ENCODE results near the gene PTPN1. TPM values are rescaled to one million over a fixed set of nuclear protein-coding genes. Genes with fewer than 3 reads are reported as not detected.

PTPN1 gene
- total and polyA plus RNA-seq, 2 of the 13 experiments (the other 11 are each of a cell fraction or from before 2014, with no cell fraction given), result 17.7 to 37.2 TPM

DNA sequence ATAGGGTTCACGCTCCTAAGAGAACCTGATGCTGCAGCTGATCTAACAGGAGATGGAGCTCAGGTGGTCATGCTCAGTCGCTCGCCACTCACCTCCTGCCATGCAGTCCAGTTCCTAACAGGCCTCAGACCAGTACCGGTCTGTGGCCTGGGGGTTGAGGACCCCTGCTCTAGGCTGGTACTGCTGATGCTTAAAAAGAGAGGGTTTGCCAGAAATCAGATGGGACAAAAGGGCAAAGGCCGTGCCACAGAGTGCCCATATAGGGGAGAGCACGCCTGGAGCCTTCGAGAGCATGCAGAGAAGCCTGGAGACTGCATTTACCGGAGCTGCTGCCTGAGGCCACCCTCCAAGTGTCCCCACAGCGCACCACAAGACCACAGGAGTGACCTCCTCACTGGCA lies 75.5 kb downstream of the PTPN1 start (continued):
- TF ChIP-seq, protein P1, sequence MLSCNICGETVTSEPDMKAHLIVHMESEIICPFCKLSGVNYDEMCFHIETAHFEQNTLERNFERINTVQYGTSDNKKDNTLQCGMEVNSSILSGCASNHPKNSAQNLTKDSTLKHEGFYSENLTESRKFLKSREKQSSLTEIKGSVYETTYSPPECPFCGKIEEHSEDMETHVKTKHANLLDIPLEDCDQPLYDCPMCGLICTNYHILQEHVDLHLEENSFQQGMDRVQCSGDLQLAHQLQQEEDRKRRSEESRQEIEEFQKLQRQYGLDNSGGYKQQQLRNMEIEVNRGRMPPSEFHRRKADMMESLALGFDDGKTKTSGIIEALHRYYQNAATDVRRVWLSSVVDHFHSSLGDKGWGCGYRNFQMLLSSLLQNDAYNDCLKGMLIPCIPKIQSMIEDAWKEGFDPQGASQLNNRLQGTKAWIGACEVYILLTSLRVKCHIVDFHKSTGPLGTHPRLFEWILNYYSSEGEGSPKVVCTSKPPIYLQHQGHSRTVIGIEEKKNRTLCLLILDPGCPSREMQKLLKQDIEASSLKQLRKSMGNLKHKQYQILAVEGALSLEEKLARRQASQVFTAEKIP (CRISPR knock-in tag; IDR thresholded peaks at IDR 0.05; ENCODE audit: borderline replicate concordance), result no peak
- TF ChIP-seq ZNF343 (CRISPR knock-in tag; IDR thresholded peaks at IDR 0.05) (no peak), ZNF496 (CRISPR knock-in tag; IDR thresholded peaks at IDR 0.05; ENCODE audit: insufficient replicate concordance) (no peak), EED (CRISPR knock-in tag; IDR thresholded peaks at IDR 0.05) (no peak), FOXO1 (CRISPR knock-in tag; IDR thresholded peaks at IDR 0.05) (no peak), ATF7-NPFF (CRISPR knock-in tag; IDR thresholded peaks at IDR 0.05; ENCODE audit: low read depth) (no peak)
- TF ChIP-seq, protein P2, sequence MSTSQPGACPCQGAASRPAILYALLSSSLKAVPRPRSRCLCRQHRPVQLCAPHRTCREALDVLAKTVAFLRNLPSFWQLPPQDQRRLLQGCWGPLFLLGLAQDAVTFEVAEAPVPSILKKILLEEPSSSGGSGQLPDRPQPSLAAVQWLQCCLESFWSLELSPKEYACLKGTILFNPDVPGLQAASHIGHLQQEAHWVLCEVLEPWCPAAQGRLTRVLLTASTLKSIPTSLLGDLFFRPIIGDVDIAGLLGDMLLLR (CRISPR knock-in tag; IDR thresholded peaks at IDR 0.05), result no peak

DNA sequence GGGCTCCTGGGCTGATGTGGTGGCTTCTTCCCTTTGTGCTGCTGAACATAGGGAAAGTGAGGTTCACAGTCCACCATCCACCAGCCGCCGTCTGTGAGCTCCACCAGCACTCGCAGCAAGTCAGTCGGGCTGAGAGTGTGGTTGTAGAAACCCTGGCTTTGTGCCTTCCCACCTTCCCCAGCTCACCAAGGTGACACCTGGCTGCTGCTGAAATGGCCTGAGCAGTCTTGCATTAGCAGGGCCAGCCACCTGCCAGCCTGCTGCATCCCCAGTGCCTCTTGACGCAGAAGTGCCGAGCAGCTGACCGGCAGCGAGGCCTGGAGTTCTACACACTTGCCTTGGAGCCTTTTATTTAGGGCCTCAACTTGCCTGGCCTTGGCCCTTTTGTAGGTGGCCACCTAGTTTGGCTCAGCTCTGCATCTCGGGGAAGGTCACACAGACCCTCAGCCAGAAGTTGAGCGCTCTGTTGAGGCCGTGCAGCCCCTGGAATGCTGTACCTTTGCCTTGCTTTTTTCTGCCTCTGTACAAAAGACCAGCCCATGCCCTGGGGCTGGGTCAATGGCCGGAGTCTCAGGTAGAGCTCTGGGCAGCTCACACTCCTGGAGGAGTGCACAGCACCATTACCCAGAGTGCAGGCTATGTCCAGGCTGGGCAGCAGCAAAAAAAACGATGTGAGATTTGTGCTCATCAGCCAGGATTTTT lies 76.5 kb downstream of the PTPN1 start:
- Histone ChIP-seq H4K20me1 (ENCODE audit: insufficient read depth, low read length) (no peaks in the 10 kb centered on the region), H3K36me3 (replicated peaks in 1 of 2; ENCODE audit: control insufficient read depth in 1 of 2, insufficient read depth in 2 of 2, low read length in 2 of 2) (peaks cover 20 to 35% of the 10 kb centered on the region in 2 experiments), H2AFZ (ENCODE audit: low read length) (no peak overlapping the region), H3K9me3 (ENCODE audit: low read length) (no peaks in the 10 kb centered on the region), H3K27me3 (ENCODE audit: control insufficient read depth in 1 of 2, insufficient read depth in 2 of 2, low read length in 2 of 2) (no peaks in the 10 kb centered on the region), H3K79me2 (ENCODE audit: insufficient read depth, low read length) (no peaks in the 10 kb centered on the region), H3K4me1 (ENCODE audit: insufficient read depth, low read length) (no peaks in the 10 kb centered on the region), H3K4me3 (replicated peaks in 1 of 3; ENCODE audit: insufficient read depth in 1 of 3, low read depth in 2 of 3, low read length in 3 of 3) (no peak overlapping the region), H3K9ac (ENCODE audit: insufficient read depth, low read depth, low read length) (no peak overlapping the region), H3K4me2 (ENCODE audit: low read depth, low read length) (no peak overlapping the region), H3K27ac (ENCODE audit: extremely low read length, insufficient read depth, low read length) (no peak overlapping the region)
- peak; percentile 15; the same call in 1 of the 3 replicates for ATAC-seq
- intact Hi-C loops (cut with micrococcal nuclease; ENCODE audit: unreplicated experiment), result no loop called here
- 94% methylated on average over 13 of the region's 13 CpGs for WGBS (ENCODE audit: low lambda C conversion rate)
- ChIA-PET POLR2A (no interaction called here), CTCF (ENCODE audit: low intra/inter-chr PET ratio, low total read pairs) (no interaction called here)
- BruUV-seq (replicated peaks), result no TSS peak
- no peak for FAIRE-seq
- TF ChIP-seq TOE1 (CRISPR knock-in tag; IDR thresholded peaks at IDR 0.05) (no peak), HIVEP1 (CRISPR knock-in tag; IDR thresholded peaks at IDR 0.05) (0 out of 2 replicates have a peak, but pooled peaks have one; percentile 35), ZBTB3 (CRISPR knock-in tag; IDR thresholded peaks at IDR 0.05; ENCODE audit: borderline replicate concordance, low read depth) (no peak), RBM22 (optimal IDR thresholded peaks at IDR 0.05; ENCODE audit: low read length) (peak; percentile 63), AGO2 (optimal IDR thresholded peaks at IDR 0.05; ENCODE audit: low read depth, low read length) (peak; percentile 69)
- TF ChIP-seq, protein P3, sequence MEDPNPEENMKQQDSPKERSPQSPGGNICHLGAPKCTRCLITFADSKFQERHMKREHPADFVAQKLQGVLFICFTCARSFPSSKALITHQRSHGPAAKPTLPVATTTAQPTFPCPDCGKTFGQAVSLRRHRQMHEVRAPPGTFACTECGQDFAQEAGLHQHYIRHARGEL (CRISPR knock-in tag; IDR thresholded peaks at IDR 0.05), result peak; percentile 46; the same call in 1 of the 2 replicates
- TF ChIP-seq, protein P4, sequence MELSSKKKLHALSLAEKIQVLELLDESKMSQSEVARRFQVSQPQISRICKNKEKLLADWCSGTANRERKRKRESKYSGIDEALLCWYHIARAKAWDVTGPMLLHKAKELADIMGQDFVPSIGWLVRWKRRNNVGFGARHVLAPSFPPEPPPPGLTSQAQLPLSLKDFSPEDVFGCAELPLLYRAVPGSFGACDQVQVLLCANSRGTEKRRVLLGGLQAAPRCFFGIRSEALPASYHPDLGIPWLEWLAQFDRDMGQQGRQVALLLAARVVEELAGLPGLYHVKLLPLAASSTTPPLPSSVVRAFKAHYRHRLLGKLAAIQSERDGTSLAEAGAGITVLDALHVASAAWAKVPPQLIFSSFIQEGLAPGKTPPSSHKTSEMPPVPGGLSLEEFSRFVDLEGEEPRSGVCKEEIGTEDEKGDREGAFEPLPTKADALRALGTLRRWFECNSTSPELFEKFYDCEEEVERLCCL (CRISPR knock-in tag; IDR thresholded peaks at IDR 0.05; ENCODE audit: borderline replicate concordance), result 0 out of 2 replicates have a peak, but pooled peaks have one; percentile 28
- in situ Hi-C loops (cut with HindIII; ENCODE audit: extremely low pct_ligation_motif_present, low pct_unique_long_range_greater_than_20kb), result loop anchor here (10.0 kb wide), 1 partner anchor 472 kb away; the partner anchor contains the start of gene UBE2V1
- no peak for DNase-seq (ENCODE audit: low spot score)
